Astrocyte of the cerebellum (primary cell): ENCODE measurements around the gene MLPH.

Experiments used
- DNase-seq: peaks from one replicate; pipeline ENCODE4 v3.0.0-alpha.2; 2011; ENCODE audit warnings: low read depth
- H3K4me3 ChIP-seq: 2 replicates; pipeline ENCODE4 v1.5.1; 2011; ENCODE audit warnings: mild to moderate bottlenecking, low read depth, low read length, moderate library complexity
- CTCF ChIP-seq: IDR thresholded peaks from 2 replicates; pipeline ENCODE4 v1.5.1; 2012; ENCODE audit warnings: low read length, low read depth, moderate library complexity, mild to moderate bottlenecking; ENCODE audit errors: missing control alignments
- in situ Hi-C: cut with HindIII; loops from 2 replicates; pipeline ENCODE4 v1.10.0; 2017; ENCODE audit warnings: low sequenced_read_pairs

Gene MLPH

DNA sequence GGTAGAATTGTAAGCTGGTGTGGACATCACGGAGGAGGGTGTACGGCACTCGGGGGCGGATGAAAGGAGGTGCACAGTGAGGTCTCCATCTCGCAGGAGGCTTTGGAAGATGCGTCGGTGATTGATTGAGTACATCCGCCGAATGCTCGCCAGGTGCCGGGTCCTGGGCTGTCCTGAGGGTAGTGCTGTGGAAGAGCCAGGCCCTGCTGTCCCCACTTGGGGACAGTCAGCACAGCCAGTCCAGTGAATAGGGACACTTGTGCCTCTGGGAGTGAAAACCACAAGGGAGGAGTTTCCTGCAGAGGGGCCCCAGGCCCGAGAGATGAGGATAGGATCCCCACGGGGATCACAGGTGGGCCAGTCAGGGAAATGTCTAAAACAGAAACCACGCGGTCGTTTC, 28.1 kb downstream of the MLPH start:
- no peak for DNase-seq
- in situ Hi-C loops = no loop called here

DNA sequence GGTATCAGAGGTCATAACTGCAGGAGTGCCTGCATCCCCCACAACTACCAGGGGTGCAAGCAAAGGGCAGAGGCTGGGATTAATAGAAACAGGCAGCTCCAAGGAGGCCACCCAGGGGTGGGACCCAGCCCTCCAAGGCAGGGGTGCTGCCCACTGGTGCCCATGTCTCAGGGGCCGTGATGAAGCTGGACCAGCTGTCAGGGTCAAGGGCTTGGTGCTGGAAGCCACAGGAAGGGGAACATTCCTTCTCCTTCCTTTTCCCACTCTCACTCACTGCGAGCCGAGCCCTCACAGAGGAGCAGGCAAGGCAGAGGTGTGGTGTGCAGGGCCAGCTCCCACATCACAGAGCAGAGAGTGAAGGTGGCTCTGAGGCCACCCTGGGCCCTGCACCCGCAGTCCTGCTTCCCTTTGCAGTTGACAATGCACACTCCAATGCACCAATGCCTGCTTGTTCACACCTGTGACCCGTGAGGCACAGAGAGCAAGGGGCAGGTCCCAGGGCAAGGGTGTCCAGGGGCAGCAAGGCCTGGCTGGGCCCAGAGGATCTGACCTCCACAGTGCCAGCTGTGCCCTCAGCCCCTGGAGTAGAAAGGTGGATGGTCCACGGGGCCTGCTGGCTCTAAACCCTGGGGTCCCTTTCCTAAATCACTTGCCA, 28.7 kb downstream of the MLPH start:
- TF ChIP-seq CTCF = no peak
- DNase-seq = no peak
- in situ Hi-C loops = no loop called here
- no peak overlapping the region for H3K4me3 ChIP-seq

More for the DNA sequence above, 28.1 kb downstream of the MLPH start:
- TF ChIP-seq CTCF = no peak
- H3K4me3 ChIP-seq = no peak overlapping the region

- TF ChIP-seq CTCF = no peak
- H3K4me3 ChIP-seq = no peak overlapping the region
- no peak for DNase-seq
- in situ Hi-C loops = no loop called here
Measured at GRCh38 chr2:237517163-237517562, 30.1 kb downstream of the MLPH start.

GRCh38 chr2:237517990-237518389, 30.9 kb downstream of the MLPH start:
- H3K4me3 ChIP-seq = no peak overlapping the region
- in situ Hi-C loops = no loop called here
- no peak for DNase-seq
- TF ChIP-seq CTCF = no peak

DNA sequence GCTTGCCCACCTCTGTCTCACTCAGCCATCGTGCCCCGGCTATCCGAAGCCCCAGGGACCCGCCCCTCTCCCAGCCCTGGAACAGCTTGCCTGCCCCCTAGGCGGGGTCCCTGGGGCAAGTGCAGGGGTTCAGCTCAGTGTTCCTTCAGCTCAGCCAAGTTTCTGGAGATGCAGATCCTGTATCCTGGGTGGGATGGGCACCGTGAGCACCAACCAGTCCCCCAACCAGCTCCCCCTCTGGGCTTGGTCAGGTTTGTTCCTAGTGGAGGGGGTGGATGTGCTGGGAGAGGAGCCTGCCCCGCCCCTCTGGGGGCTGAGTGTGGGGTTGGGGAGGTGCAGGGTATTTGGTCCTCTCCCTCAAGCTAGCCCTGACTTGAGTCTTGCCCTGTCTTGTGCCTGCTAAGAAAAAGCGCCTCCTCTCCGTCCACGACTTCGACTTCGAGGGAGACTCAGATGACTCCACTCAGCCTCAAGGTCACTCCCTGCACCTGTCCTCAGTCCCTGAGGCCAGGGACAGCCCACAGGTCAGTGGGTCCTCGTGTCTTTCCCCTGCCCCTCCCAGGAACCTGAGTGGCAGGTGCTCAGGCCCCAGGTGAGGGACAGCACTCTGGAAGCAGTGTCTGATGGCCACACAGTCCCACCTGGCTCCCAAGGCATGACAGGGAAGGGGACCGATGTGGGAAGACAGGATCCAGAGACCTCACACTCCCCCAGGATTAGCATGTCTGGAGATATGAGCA, 32.6 kb downstream of the MLPH start:
- no peak overlapping the region for H3K4me3 ChIP-seq
- DNase-seq = no peak
- in situ Hi-C loops = no loop called here
- no peak for TF ChIP-seq CTCF

DNA sequence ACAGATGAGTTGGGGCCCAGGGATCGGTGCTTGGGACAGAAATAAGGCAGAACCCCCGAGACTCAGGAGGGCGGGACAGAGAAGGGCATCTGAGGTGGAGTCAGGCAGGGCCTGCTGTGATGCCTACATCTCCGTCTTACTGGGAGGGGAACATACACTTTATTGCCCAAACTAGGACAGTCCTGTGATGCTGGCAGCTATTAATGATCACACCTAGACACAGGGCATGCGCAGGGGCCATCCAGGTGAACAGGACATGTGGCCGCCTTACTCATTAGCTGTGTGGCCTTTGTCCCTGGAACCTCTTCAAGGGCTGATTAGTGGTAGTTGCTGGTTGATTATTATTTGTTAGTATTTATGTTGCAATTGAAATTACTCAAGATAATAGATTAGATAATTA, 33.2 kb downstream of the MLPH start:
- H3K4me3 ChIP-seq = no peak overlapping the region
- TF ChIP-seq CTCF = no peak
- in situ Hi-C loops = no loop called here
- DNase-seq = no peak
